CD4-positive, alpha-beta T cell treated with Interleukin-12 subunit alpha and Interleukin-12 subunit beta, for 1 hour (primary cell): ENCODE data around the gene CAMP.
"Not testable (repeated sequence)": the region's sequence is repeated elsewhere in the genome, so short reads cannot be mapped to it uniquely, and the experiment has no call there.

Experiments
- DNase-seq: peaks from one replicate; pipeline ENCODE4 v3.0.0-alpha.2; 2020

The CAMP gene, protein sequence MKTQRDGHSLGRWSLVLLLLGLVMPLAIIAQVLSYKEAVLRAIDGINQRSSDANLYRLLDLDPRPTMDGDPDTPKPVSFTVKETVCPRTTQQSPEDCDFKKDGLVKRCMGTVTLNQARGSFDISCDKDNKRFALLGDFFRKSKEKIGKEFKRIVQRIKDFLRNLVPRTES

GRCh38 chr3:48222616-48223513 lies at the start of gene CAMP:
CAMP (plus strand) TSS chr3:48223495; CDS start chr3:48223512, 17 bp downstream.
- no peak for DNase-seq

DNA sequence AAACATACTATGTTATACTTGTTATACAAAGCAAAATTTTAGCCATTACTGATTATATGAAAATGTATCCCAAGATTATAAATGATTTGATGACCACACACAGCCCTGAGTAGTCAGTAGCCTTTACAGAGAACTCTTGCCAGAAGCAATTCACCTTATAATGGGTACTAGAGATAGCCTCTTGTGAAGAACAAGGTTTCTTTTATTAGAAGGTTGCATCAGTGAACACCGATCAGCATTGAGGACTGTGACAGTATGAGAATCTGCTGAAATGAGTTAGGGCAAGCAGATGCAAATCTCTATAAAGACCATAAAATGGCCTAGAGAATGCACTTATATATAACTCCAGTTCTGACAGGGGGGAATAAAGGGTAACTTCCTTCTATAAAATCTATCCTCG lies 45.2 kb upstream of the CAMP start:
- no peak for DNase-seq

- DNase-seq = no peak
Measured at GRCh38 chr3:48180021-48180420, 43.3 kb upstream of the CAMP start.

DNA sequence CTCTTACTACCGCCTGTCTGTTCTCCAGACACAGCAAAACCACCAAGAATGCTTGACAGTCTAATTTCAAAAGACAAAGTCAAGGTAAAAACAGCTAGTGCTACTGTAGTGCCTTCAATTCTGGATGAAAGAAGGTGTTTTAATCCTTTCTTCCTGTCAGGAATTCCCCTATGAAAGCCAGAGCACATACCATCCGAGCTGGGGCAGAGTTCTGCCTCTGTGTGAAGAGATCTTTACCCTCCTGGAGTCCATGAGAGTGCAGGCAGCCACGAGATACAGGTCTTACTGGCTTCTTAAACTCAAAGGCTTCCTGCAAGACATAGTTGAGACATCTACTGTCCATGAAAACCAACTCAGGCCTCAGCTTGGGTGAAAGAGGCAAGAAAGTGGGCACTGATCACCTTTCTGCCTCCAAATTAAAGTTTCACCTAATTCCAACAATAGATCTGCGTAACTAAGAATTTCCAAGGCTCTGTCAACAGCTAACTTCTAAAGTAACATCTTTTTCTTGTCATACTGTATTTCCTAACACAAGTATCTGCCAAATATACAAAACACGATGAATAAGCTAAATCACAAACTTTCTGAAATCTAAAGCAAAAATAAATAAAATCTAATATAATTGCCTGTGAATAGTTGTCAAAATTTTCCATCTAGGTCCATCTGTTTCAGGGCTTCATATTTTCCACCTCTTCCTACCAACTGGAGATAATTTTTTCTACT lies 42.6 kb upstream of the CAMP start:
- DNase-seq = no peak

DNA sequence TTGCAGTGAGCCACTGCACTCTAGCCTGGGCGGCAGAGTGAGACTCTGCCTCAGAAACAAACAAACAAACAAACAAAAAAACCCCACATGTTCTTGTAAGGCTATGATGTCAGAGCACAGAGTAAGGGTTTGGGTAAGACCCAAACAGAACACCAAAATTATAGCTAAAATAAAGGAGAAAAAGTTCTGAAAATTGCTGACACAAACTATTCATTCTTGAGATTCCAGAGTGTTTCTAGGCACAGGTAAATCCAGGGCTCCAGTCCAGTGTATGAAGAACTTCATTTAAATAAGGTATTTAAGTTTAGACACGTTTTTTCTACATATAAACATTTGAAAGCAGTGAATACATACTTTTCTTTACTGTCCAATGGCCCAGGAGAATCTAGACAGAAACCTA lies 39.0 kb upstream of the CAMP start:
- DNase-seq = no peak

DNA sequence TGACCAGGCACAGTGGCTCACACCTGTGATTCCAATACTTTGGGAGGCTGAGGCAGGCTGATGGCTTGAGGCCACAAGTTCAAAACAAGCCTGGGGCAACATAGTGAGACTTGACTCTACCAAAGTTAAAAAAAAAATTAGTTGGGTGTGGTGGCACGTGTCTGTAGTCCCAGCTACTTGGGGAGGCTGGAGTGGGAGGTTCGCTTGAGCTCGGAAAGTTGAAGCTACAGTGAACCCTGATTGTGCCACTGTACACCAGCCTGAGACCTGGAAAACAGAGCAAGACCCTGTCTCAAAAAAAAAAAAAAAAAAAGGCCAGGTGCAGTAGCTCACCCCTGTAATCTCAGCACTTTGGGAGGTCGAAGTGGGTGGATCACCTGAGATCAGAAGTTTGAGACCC lies 38.2 kb upstream of the CAMP start:
- DNase-seq = no peak

DNA sequence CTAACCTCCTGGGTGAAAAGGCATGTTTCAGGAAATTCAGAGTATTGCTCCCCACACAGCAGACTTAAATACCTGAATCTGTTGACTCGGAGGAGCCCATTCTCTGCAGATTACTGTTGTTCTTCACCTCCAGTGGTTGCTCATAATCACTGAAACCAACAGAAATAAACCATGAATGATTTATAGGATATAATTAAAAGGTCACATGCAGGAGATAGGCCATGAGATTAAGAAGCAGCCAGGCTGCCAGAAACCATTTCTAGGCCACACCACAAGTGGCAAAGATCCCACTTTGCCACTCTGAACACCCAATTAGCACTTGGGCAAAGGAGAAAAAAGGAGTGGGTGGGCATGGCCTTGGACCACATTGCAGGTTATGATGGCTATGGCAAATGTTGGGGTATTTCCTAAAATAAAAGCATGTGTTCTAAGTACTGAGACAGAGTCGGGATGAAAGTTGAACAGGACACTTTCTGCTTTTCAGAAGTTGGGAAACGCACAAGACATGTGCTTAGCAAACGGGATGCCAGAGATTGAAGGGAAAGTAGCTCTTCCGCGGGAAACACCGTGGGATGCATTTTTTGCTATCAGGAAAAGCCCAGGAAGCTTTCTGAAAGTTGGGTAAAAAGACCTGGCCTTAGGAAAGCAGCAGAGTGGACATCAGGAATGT lies 36.5 kb upstream of the CAMP start:
- no peak for DNase-seq

DNA sequence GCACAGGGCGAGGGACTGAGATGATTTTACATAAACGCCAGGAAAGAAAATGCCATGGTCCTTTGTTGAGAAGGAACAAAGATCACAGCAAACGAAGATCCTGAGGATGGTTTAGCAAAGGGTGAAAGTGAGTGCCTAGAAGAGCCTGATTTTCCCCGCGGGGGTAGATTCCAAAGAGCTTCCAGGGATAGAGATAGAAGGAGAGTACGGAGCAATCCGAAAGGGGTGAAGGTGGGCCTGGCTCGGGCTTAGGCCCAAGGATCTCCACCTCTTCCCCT lies 36.1 kb upstream of the CAMP start:
- DNase-seq = no peak

GRCh38 chr3:48187579-48188265 lies 35.6 kb upstream of the CAMP start:
- no peak for DNase-seq

GRCh38 chr3:48188266-48189201 lies 34.8 kb upstream of the CAMP start, which contains the start of gene CDC25A:
CDC25A (minus strand) TSS chr3:48188417; CDS start chr3:48187947, 470 bp downstream.
- peak; percentile 97 for DNase-seq

DNA sequence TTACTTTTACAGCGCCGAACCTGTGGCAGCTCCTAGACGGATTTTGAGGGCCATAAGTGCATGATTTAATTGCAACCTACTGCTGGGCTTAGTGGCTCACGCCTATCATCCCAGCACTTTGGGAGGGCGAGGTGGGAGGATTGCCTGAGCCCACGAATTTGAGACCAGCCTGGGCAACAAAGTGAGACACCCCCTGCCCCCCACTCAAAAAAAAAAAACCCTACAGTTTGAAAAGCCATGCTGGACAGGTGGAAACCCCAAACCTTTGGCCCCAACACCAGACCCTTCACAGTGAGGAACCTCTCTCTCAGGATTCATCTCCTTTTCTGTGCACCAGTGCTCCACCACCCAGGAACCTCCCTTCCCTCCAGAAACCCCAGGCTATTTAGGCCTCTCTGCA lies 34.0 kb upstream of the CAMP start:
- DNase-seq = no peak

DNA sequence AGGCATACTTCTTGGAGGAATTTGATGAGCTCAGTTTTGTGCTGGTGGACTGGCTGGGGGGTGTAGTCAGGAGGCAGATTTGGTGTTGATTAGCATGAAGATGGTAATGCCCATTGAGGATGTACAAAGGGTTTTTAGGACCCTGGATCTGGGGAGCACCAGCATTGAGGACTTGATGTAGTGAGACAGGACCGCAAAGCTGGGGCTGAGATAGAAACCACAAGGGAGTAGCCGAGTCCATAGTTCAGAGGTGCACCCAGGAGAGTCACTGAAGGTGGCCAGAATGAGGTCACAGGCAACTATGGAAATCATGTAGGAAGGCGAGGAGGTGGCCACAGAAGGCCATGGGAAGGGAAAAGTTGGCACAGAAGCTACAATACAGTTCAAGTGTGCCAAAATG lies 32.4 kb upstream of the CAMP start:
- DNase-seq = no peak

DNA sequence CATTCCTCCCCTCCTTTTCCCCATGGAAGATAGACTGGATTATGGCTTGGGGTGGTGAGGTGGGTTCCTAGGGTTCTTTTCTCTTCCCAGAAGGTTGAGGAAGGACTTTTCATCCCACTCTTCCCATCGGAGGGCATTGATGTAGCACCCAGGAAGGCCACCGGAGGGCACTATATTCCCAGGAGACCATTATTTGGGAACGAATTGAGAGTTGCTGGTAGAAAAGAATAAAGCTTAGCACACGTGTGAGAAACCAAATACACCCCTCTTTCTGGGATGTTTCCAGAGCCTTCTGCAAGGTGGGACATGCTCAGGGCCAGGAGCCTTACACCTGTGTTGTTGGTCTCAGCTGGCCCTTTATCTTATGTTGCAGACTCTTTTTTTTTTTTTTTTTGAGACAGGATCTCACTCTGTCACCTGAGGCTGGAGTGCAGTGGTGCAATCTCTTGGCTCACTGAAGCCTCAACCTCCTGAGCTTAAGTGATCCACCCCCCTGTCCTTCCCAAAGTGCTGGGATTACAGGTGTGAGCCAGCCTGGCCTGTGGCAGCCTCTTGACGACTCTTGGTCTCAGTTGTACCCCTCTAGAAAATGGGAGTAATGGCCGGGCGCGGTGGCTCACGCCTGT lies 28.7 kb upstream of the CAMP start:
- DNase-seq = peak; percentile 10

DNA sequence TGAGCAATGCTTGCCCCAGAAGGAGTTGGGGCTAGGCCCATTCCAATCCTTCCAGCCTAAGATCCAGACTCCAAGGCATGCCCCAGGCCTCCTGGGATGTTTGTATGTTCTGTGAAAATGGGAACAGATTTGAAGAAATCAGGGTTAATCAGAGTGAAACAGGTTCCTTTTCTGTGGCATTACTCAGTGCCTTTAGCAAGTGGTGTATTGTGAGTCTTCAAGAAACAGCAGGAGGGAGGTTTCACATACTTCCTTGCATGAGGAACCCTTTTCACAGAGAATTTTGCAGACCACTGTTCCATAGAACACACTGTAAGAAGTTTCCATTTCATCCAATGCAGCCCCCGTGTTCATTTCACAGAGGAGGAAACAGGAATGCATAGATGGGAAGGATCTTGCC lies 26.7 kb upstream of the CAMP start:
- no peak for DNase-seq

DNA sequence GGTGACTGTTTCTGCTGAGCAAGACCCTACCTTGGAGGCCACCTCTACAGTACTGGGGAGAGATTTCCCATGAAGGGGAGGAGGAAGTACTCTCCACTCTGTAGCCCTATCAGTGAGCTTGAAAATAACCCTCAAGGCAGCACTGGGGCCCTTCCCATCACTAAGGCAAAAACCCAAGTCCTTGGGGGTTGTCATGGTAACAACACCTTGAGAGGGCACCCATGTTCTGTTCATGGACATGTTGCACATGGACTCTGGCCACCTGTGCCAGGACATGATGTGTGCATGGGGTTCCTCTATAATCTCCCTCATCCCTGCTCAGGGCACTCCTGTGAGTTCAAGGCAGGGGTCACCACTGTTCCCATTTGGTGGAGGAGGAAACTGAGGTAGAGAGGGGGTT lies 24.2 kb upstream of the CAMP start:
- DNase-seq = no peak

GRCh38 chr3:48202632-48203031 lies 20.7 kb upstream of the CAMP start:
- no peak for DNase-seq

DNA sequence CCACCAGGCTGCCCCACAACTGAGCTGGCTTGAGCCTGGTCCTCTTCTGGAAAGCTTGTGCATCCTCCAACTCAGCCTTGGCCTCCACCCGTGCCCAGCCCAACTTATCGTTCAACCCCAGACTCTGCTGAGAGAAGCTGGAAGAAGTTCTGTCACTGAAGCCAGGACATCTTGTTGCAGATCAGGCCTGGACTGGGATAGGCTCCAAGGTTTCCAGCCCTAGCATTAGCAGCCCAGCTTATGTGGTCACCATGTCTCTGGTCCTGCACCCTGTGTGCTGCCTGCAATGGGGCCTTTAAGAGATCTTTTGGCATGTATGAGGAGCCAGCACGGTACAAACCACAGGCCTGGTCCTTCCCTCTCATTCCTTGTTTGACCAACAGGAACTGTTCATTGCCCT lies 15.2 kb upstream of the CAMP start:
- DNase-seq = no peak

GRCh38 chr3:48209445-48209844 lies 13.8 kb upstream of the CAMP start:
- no peak for DNase-seq

- not testable (repeated sequence) for DNase-seq
Measured at GRCh38 chr3:48210534-48210933, 12.8 kb upstream of the CAMP start.

GRCh38 chr3:48211776-48212175 lies 11.5 kb upstream of the CAMP start:
- not testable (repeated sequence) for DNase-seq

- DNase-seq = no peak
Measured at GRCh38 chr3:48214225-48214624, 9.1 kb upstream of the CAMP start.
